Hematopoietic multipotent progenitor cell treated with erythropoietin and hydrocortisone succinate and interleukin-3 and kit ligand, for 4 days (in vitro differentiated cells): ENCODE results near the gene KDM4C.
A peak's percentile ranks its signal among the peaks of the same experiment; 100 is the strongest.
"Not testable (repeated sequence)": the region's sequence is repeated elsewhere in the genome, so short reads cannot be mapped to it uniquely, and the experiment has no call there.

Source experiments
- DNase-seq: peaks from one replicate; pipeline ENCODE4 v3.0.0-alpha.2; 2015

KDM4C gene

DNA sequence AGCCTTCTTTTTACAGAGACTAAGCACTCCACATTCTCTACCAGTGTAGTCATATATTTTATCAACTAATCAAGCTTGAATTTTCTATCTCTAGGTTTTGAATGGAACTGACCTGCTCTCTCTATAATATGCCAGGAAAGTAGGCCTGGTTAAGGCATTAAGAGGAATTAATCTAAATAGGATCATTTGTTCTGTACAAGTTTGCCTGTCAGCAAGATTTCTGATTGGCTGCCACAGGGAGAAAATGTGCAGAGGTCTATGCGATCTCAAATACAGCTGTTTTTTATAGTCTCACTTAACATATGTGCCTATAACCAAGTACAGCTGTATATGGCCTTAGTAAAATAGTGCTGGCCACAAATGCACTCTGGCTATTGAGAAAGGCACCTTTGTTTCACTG is 418.8 kb downstream of the KDM4C start:
- no peak for DNase-seq

DNA sequence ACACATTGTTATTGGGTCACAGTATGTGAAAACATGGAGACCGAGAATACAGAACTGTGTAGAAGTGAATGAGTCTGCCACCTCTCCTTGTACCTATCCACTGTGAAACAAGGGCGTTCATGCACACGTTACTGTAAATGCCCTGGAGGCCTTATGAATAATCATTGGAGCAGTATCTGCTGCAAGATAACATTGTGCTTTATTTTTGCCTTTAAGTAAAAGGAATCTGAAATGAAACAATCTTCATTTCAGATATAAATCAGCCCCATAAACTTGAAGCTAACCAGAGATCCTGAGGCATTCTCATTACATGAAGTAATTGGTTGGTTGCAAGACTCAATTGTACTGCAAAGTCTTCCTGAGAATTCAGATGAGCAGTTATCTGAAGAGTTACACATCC is 419.6 kb downstream of the KDM4C start:
- no peak for DNase-seq

DNA sequence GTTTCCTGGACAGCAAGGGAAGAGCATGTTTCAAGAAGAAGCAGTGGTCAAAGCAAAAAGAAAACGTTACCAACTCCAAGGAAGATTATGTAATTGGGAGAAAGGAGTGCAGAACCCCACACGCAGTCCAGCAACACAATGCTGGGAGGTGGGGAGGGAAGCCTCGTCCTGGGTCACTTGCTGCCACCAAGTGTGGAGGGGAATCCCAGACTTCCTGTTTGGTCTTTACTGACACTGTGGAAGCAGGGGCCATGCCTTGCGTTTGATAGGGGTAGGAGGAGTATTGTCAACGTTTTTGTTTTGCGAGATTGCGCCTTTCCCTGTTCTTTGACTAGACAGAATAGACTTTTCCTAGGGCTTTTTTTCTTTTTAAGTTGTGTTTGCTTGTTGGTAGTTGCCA is 421.0 kb downstream of the KDM4C start:
- no peak for DNase-seq

DNA sequence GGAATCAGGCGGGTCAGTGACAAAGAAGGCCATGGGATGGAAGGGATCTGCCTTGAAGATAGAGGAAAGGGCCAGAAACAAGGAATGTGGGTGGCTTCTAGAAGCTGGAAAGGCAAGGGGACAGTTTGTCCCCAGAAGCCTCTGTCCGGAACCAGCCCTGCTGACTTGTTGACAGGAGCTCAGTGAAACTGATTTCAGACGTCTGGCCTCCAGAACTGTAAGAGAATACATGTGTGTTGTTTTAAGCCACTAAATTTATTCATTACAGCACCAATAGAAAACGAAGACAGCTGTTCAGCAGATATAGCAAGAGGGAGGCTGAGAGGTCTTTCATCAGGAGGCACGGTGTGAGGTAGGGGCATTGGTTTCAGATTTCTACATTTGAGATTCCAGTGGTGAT is 422.5 kb downstream of the KDM4C start:
- no peak for DNase-seq

DNA sequence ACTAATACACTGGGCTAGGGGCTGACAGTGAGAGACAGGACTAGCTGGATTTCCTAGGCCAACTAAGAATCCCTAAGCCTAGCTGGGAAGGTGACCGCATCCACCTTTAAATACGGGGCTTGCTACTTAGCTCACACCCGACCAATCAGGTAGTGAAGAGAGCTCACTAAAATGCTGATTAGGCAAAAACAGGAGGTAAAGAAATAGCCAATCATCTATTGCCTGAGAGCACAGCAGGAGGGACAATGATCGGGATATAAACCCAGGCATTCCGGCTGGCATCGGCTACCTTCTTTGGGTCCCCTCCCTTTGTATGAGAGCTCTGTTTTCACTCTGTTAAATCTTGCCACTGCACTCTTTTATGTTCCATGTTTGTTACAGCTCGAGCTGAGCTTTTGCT is 425.4 kb downstream of the KDM4C start:
- DNase-seq = not testable (repeated sequence)

DNA sequence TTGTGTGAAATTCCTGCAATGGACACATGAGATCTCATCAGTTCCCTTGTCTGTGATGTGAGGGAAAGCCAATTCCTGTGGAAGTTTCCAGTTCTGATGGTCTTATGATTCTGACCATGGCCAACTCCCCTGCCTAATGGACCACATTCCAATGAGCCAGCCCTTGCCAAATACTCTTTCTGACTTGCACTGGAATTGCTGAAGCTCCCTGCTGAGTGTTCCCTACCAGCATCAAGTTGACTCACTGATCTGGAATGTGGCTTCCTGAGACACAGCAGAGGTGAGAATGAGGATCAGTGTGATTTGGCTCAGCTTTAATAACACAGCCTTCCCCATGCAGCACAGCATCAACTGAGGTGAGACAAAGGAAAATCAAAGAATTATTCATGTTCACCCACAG is 427.8 kb downstream of the KDM4C start:
- no peak for DNase-seq

DNA sequence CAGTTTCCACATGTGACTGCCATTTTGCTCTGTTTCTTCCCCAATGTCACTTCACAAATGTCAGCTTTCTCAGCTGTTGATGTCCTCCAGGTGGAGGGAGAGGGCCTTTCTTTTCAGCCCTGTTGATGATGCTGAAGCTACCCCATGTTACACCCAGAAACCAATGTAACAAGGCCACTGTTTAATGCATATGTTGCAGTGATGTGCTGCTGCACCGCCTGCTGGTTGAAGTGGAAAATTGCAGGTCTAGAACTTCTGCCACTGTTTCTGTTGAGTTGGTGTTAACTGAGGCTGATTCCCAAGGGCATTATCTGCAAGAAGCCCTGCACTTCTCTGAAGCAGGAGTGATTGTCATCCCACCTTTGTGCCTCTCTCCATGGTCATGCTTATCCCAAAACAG is 428.4 kb downstream of the KDM4C start:
- peak; percentile 52 for DNase-seq

DNA sequence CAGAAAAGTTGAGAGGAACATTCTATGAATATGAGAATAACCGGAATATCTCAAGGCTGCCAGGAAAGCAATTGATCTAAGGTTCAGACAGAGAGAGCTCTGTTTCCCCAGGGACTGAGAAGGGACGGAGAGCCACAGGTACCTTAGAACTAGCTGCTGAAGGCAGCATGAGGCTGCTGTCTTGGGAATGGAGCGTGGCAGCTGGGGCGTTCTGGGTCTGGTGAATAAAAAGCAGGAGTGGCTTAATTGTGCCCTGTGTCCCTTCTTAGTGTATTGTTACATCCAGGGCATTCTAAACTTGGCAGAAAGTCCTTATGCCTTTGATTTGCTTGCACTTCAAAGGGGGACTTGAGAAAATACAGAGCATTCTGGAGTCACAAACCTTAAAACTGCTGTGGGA is 434.5 kb downstream of the KDM4C start:
- no peak for DNase-seq

DNA sequence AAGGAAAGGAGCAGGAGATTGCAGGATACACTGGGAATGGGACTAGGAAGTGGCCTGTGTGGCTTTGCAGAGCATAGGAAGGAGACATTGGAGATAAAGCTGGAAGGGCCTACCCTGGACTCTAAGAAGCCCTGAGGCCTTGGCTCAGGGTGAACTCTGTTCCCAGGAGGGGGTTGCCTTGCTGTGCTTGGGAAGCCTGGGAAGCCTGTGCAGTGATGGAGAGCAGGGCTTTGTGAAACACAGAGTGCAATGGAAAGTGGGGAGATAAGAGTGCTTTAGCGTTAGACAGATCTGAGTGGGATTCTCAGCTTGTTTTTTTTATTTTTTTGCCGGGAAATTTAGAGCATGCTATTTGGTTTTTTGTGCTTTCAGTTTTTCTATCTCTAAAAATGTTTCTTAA is 437.8 kb downstream of the KDM4C start:
- no peak for DNase-seq

DNA sequence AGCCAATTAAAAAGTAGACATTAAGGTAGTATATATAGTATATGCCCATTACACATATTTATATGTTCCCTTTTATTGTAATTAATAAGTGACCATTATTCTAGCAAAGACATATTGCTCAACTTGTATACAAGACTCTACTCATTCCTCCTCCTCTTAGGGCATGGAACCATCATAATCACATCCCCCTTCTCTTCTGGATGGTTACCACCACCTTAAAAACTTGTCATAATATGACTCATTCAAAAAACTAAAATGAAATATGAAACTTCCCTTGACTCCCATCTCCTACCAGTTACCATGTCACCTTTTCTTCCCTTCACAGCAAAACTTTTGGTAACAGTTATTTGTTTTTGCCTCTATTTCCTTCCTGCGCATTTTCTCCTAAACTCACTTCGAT is 438.7 kb downstream of the KDM4C start:
- no peak for DNase-seq

DNA sequence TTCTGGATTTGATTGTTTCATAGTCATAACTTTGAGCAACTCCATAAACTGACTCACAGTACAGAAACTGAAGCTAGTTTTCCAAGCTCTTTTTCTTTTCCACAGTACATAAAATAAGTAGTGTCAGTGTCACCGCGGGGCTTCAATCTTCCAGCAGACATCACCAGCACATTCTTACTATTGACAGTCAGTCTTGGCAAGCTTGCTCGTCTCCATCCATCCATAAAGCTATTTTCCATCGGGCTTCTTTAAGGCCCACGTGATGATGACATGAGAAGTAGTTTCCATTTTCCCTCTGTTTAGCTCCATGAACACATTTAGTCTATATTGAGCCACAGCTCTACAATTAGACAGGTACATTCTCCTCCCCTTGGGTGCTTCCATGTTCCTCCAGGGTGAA is 443.4 kb downstream of the KDM4C start:
- no peak for DNase-seq

DNA sequence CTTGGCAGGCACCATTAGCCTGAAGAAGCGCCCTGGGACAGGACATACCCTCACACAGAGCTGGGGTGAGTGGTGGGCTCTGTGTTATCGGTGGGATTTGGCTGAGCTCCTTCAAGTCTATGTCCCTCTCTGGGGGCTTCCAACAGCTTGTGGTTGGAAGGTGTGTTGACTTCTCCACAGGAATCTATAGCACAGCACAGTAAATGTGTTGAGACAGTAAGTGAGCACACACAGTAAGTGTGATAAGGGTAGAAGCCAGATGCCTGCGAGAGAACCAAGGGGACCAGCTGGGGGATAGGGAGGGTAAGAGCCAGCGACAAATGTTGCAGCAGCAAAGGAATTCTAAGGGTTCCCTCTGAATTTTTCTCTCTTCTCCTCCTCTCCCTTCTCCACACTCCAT is 448.0 kb downstream of the KDM4C start:
- no peak for DNase-seq

DNA sequence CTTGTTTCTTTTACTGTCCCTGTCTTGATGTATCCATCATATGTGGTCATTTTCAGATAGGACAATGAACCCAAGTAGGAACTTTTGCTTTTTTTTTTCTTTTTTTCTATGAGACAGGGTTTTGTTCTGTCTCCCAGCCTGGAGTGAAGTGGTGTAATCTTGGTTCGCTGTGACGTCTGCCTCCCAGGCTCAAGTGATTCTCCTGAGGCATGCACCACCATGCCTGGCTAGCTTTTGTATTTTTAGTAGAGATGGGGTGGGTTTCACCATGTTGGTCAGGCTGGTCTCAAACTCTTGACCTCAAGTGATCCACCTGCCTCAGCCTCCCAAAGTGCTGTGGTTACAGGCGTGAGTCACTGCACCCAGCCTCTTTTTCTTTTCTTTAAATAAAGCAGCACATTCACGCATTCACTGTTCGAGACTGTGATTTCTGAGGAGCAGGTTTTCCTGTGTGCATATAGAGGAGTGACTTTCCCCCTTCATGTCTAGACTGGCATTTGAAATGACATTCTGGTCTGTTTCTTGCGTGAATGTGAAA is 448.5 kb downstream of the KDM4C start:
- no peak for DNase-seq

DNA sequence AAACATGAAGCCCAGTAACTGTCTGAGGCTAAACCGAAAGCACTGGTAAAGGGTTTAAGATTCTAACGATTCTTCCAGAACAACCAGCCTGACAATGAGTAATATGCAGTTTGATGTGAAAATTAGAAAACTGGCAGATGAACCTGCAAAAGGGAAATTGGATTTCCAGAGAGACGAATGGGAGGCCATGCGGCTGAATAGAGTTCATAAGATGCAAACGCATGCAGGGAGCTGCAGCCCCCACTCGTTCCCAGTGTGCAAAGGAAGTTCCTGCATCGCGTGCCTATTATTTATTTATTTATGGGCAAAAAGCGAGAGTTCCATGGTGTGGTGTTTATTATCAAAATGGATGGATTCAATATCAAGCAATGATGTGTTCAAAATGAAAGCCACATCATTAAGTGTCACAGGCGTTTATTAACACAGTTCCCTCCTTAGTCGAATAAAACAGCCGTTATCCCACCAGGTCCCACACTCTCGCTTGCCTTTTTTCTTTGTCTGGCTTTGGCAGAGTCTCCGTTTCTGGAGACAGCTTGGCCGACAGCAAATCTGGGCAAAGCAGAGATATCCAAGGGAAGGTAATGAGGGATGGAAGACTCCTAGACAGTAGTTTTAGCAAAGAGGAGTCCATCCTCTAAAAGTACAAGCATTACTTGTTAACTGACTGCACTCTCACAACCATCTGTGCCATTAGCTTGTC is 451.4 kb downstream of the KDM4C start:
- no peak for DNase-seq

DNA sequence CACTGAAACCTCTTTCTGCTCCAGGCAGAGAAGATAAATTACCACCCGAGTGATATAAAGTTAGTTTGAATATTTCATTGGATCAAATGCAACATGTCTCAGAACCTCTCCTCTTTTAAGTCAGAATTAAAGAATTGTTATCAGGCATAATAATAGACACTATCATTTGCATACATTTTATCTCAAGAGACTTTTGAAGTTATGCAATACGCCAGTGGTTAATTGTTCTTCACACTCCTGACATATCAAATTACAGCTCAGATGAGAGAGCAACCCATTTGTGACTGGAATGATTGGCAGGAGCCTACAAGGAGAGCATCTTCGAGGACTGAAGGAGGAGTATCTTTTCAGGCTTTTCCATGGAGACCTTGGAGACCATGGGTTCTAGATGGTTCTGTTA is 452.2 kb downstream of the KDM4C start:
- DNase-seq = no peak

DNA sequence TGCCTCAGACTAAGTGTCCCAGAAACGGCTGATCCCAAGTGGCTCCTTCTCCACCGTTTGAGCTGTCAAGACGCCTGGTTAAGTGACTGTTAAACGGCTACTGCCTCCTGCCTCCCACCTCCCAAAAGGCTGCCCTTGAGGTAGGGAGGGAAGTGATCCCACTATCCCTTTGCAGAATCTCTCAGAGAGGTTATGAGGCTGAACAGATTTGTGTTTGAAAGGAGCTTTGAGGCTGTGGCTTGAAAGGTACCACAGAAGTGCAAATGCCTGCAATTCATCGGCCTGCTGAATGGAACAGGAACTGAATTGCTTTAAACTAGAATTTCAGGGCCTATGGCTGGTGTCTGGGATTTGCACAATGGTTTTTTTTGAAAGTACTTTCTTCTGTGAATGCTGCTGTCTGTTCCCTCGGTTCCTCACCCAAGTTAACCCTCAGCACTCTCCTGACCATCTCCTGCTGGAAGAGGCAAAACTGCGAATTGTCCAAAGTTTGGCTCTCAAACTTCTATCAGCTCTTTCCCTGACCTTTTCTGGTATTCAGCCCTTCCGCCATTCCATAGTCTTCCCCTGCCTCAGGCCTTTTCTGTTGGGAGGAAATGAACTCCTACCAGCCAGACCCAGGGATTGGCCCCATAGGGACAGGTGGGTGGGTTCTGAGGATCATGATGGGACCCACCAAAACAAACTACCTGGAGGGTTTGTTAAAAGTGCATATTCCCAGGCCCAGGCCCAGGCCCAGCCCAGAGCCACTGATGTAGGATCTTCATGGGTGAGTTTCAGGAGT is 453.3 kb downstream of the KDM4C start:
- DNase-seq = no peak

DNA sequence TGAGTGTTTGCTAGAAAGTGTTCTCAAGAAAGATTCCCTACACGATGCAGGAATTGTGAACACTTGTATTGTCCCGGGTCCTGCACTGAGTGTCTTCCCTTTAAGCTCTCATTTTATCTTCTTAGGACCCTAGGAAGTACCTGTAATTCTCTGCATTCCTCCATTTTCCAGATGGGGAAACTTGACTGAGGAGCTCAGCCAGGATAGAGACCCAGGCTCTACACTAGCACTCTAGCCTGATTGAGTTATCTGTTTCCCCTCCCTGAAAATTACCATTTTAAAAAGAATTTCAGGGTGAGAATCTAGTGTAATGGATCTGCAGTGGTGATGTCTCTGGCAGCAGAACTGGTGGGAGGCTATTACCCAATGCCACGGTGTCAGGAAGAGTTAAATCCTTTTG is 453.9 kb downstream of the KDM4C start:
- DNase-seq = no peak

DNA sequence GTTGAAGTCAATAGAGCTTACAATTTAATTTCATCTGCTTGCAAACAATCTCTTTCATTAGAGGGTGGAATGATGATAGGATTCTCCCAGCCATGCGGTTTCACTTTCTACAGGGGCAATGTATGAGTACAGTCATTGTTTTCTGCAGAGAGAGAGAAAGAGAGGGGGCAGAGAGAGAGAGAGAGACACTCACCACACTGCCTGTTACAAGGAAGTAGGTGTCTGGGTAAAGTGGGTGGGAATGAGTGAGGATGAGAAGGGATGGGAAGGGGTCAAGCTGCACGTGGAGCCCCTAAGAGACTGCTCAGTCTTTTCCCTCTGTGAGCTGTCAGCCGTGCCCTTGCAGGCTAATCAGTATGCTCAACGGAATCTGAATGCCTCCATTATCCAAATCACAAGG is 454.3 kb downstream of the KDM4C start:
- no peak for DNase-seq

DNA sequence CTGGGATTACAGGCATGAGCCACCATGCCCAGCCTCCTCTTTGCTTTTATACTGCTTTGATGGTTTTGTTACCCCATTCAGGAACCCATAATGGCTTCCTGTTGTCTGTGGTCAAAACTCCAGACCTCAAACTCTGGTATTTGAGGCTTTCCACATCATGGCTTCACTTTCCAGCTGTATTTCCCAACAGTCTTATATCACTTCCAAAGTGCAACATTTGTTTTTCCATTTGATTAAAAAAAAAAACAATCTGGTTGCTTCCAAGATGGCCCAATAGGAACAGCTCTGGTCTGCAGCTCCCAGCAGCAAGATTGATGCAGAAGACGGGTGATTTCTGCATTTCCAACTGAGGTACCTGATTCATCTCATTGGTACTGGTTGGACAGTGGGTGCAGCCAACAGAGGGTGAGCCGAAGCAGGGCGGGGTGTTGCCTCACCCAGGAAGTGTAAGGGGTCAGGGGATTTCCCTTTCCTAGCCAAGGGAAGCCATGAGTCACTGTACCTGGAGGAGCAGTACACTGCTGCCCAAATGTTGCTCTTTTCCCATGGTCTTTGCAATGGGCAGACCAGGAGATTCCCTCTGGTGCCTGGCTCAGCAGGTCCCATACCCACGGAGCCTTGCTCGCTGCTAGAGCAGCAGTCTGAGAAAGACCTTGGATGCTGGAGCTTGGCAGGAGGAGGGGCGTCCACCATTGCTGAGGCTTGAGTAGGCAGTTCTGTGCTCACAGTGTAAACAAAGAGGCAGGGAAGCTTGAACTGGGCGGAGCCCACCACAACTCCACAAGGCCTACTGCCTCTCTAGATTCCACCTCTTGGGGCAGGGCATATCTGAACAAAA is 458.4 kb downstream of the KDM4C start:
- DNase-seq = peak; percentile 66

DNA sequence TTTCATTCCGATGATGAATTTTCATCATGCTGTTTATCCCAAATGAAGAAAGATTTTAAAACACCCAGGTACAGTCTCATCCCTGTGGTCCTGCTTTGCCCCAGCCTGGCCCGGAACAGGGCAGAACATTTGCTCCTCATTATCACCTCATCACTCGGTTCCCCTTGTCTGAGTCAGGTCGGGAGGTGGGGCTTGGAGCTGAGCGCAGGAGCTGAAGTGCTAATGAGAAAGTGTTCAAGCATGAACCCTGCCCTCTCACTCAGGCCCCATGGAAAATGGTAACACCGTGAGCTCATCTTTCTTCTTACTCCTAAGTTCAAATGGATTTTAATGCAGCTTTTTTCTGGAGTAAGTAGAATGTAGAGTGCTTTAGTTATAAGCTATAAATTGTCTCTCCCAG is 466.2 kb downstream of the KDM4C start:
- no peak for DNase-seq
